BJ (cell line): Measurements from ENCODE around the gene ZNF444. TPM values are rescaled to one million over a fixed set of nuclear protein-coding genes. Genes with fewer than 3 reads are reported as not detected.

Experiments
- CTCF ChIA-PET: fragments of 350-600 bp; formaldehyde crosslinking; extraction: SDS; loops from one replicate; lab custom pipeline; 2021; ENCODE audit warnings: antibody characterized with exemption, inconsistent platforms; lab: Yijun Ruan, JAX
- POLR2A ChIA-PET: fragments of 300-600 bp; sonication (Branson Sonifier 250); formaldehyde crosslinking; extraction: SDS; loops from one replicate; lab custom pipeline; 2021; ENCODE audit warnings: antibody characterized with exemption; lab: Charles Lee
- DNase-seq: peaks from one replicate; pipeline ENCODE4 v3.0.0-alpha.2; 2011; ENCODE audit warnings: low read depth
- H3K27me3 ChIP-seq: 2 replicates; pipeline ENCODE4 v1.6.0; 2011; ENCODE audit warnings: low read length; ENCODE audit not compliant: control insufficient read depth, insufficient read depth
- H3K36me3 ChIP-seq: 2 replicates; pipeline ENCODE4 v1.5.1; 2011; ENCODE audit warnings: low read length; ENCODE audit not compliant: control insufficient read depth, insufficient read depth
- H3K4me3 ChIP-seq: 2 replicates; pipeline ENCODE4 v1.5.1; 2011; ENCODE audit warnings: low read depth, mild to moderate bottlenecking, control low read depth, low read length
- CTCF ChIP-seq: IDR thresholded peaks from 2 replicates; pipeline ENCODE4 v1.5.1; 2011; ENCODE audit warnings: low read depth, mild to moderate bottlenecking, control low read depth, inconsistent platforms, low read length, moderate library complexity; ENCODE audit not compliant: insufficient read depth
- polyA plus RNA-seq: library from polyadenylated mRNA; depleted of rRNA; stranded (reverse); fragments of >200 nt; gene quantifications from 2 replicates; pipeline ENCODE4 v1.2.3, GENCODE V29; 2011

The ZNF444 gene
- polyA plus RNA-seq, 1 experiment = 11.5 TPM

- CTCF ChIA-PET = interaction anchor here (0.6 to 2.1 kb wide), 2 partner anchors 31 to 145 kb away, joined by 3 to 8 read pairs; no protein-coding TSS in a partner anchor
- Histone ChIP-seq H3K27me3 (no peaks in the 10 kb centered on the region), H3K4me3 (no peak overlapping the region), H3K36me3 (no peaks in the 10 kb centered on the region; the same call in 1 of the 2 replicates)
- no peak for DNase-seq
- POLR2A ChIA-PET = no interaction called here
- no peak for TF ChIP-seq CTCF
Observed at GRCh38 chr19:56111601-56112312, 29.3 kb upstream of the ZNF444 start.

DNA sequence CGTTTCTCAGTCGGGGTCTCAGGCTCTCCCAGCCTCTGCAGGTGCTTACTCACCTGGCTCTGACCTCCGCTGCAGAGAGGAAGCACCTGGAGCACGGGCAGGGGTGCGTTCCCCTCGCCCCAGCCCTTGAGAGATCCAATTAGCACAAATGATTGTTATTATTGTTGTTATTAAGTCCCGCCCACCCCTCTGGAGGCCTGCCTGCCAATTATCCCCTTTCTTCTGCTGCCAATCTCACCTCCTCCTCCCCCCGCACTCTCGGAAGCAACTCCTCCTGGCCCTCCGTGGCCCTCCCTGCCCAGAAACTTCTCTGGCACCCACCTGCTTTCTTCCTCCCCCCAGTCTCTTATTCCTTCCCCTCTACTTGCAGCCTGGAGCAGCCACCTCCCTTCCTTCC is 28.8 kb upstream of the ZNF444 start:
- ChIA-PET CTCF (no interaction called here), POLR2A (no interaction called here)
- no peak for TF ChIP-seq CTCF
- DNase-seq = no peak
- Histone ChIP-seq H3K4me3 (no peak overlapping the region), H3K36me3 (no peaks in the 10 kb centered on the region; the same call in 1 of the 2 replicates), H3K27me3 (no peaks in the 10 kb centered on the region)

- ChIA-PET CTCF (no interaction called here), POLR2A (no interaction called here)
- TF ChIP-seq CTCF = no peak
- no peak for DNase-seq
- Histone ChIP-seq H3K4me3 (no peak overlapping the region), H3K27me3 (no peaks in the 10 kb centered on the region), H3K36me3 (no peaks in the 10 kb centered on the region; the same call in 1 of the 2 replicates)
Observed at GRCh38 chr19:56113074-56113632, 27.9 kb upstream of the ZNF444 start.

GRCh38 chr19:56114051-56114777 is 26.9 kb upstream of the ZNF444 start:
- ChIA-PET CTCF (no interaction called here), POLR2A (no interaction called here)
- no peak for TF ChIP-seq CTCF
- peaks cover 1% of the 10 kb centered on the region; the same call in 1 of the 2 replicates for H3K36me3 ChIP-seq
- no peaks in the 10 kb centered on the region for H3K27me3 ChIP-seq
- no peak for DNase-seq
- no peak overlapping the region for H3K4me3 ChIP-seq

DNA sequence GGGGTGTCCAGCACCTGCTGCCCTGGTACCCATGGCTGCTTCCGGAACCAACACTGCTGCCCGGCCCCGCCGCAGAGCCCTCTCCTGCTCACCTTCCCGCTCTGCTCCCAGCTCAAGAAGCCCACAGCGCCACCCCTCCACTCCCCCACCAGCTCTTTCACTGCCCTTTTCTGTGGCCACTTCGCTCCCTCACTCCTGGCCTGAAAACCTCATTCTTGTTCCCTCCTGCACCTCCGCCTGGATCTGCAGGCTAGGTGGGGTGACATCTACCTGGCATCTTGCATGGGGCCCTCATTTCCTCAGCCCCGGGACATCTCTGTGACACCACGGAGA is 26.3 kb upstream of the ZNF444 start:
- no peak for TF ChIP-seq CTCF
- ChIA-PET POLR2A (no interaction called here), CTCF (no interaction called here)
- DNase-seq = no peak
- Histone ChIP-seq H3K4me3 (no peak overlapping the region), H3K27me3 (no peaks in the 10 kb centered on the region), H3K36me3 (peaks cover 4% of the 10 kb centered on the region; the same call in 1 of the 2 replicates)
